ENCODE data around the gene TBC1D12. TPM values are rescaled to one million over a fixed set of nuclear protein-coding genes. Genes with fewer than 3 reads are reported as not detected.

Gene TBC1D12
- total and polyA plus RNA-seq, 3 donors from 2014 or later: 19.4 to 23.1 (median 22.3) TPM

- intact Hi-C loops (cut with DNase I; ENCODE audit: low total_unique reads): no loop called here
- no peak for TF ChIP-seq POLR2A (IDR thresholded peaks at IDR 0.05)
- TF ChIP-seq CTCF (IDR thresholded peaks at IDR 0.05): no peak
- H3K27me3 ChIP-seq: no peaks in the 10 kb centered on the region
- H3K36me3 ChIP-seq (ENCODE audit: low read depth, missing control alignments): no peaks in the 10 kb centered on the region
- H3K9me3 ChIP-seq: no peaks in the 10 kb centered on the region
- no peak overlapping the region for H3K4me3 ChIP-seq
- H3K4me1 ChIP-seq: no peaks in the 10 kb centered on the region
- DNase-seq: no peak
- no peak overlapping the region for H3K27ac ChIP-seq
These were observed 23.6 kb downstream of the TBC1D12 start for GRCh38 chr10:94425942-94426341.

DNA sequence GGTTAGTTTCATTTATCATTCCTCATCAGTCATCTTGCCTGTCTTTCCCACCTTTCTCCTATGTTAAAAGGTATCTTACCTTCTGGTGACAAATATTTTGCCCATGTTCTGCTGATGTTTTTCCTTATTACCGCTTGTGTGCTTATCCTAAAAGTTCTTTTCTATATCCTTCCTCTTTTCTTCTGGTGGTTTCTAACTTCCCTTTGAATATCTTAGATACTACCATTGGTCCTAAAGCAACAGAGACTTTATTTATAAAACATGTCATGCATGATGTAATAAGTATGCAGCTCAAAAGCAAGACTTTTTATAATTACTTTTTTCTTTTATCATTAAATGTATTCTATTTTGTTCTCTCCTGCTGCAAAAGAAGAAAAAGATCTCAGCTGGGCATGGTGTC is 24.8 kb downstream of the TBC1D12 start:
- 73 to 75% methylated on average over 1 of the region's 1 CpG for WGBS, 2 donors
- H3K9me3 ChIP-seq: no peaks in the 10 kb centered on the region
- no peak overlapping the region for H3K27ac ChIP-seq
- intact Hi-C loops (cut with DNase I; ENCODE audit: low total_unique reads): no loop called here
- no peak overlapping the region for H3K4me3 ChIP-seq
- no peaks in the 10 kb centered on the region for H3K27me3 ChIP-seq
- no peak for TF ChIP-seq CTCF (IDR thresholded peaks at IDR 0.05)
- TF ChIP-seq POLR2A (IDR thresholded peaks at IDR 0.05): no peak
- H3K4me1 ChIP-seq: no peaks in the 10 kb centered on the region
- DNase-seq: no peak
- no peaks in the 10 kb centered on the region for H3K36me3 ChIP-seq (ENCODE audit: low read depth, missing control alignments)

GRCh38 chr10:94428766-94429707 is 26.7 kb downstream of the TBC1D12 start:
- no peak overlapping the region for H3K27ac ChIP-seq
- intact Hi-C loops (cut with DNase I; ENCODE audit: low total_unique reads): no loop called here

GRCh38 chr10:94430701-94431100 is 28.4 kb downstream of the TBC1D12 start:
- TF ChIP-seq CTCF (IDR thresholded peaks at IDR 0.05): no peak
- no peak for TF ChIP-seq POLR2A (IDR thresholded peaks at IDR 0.05)
- Histone ChIP-seq H3K36me3 (ENCODE audit: low read depth, missing control alignments) (no peaks in the 10 kb centered on the region), H3K4me3 (no peak overlapping the region), H3K27ac (no peak overlapping the region), H3K27me3 (no peaks in the 10 kb centered on the region), H3K9me3 (no peaks in the 10 kb centered on the region), H3K4me1 (no peaks in the 10 kb centered on the region)
- WGBS, 2 donors: 95 to 97% methylated on average over 1 of the region's 1 CpG
- intact Hi-C loops (cut with DNase I; ENCODE audit: low total_unique reads): no loop called here
- no peak for DNase-seq

More at GRCh38 chr10:94428766-94429707, 26.7 kb downstream of the TBC1D12 start:
- 89% methylated on average over 8 of the region's 8 CpGs for WGBS, 2 donors
- no peaks in the 10 kb centered on the region for H3K4me1 ChIP-seq
- H3K27me3 ChIP-seq: no peaks in the 10 kb centered on the region
- no peak for TF ChIP-seq CTCF (IDR thresholded peaks at IDR 0.05)
- TF ChIP-seq POLR2A (IDR thresholded peaks at IDR 0.05): no peak
- H3K9me3 ChIP-seq: no peaks in the 10 kb centered on the region
- H3K4me3 ChIP-seq: no peak overlapping the region
- DNase-seq: no peak
- no peaks in the 10 kb centered on the region for H3K36me3 ChIP-seq (ENCODE audit: low read depth, missing control alignments)

GRCh38 chr10:94432443-94432842 is 30.1 kb downstream of the TBC1D12 start:
- H3K27me3 ChIP-seq: no peaks in the 10 kb centered on the region
- H3K36me3 ChIP-seq (ENCODE audit: low read depth, missing control alignments): no peaks in the 10 kb centered on the region
- H3K9me3 ChIP-seq: no peaks in the 10 kb centered on the region
- no peaks in the 10 kb centered on the region for H3K4me1 ChIP-seq
- H3K27ac ChIP-seq: no peak overlapping the region
- TF ChIP-seq CTCF (IDR thresholded peaks at IDR 0.05) (no peak), POLR2A (IDR thresholded peaks at IDR 0.05) (no peak)
- intact Hi-C loops (cut with DNase I; ENCODE audit: low total_unique reads): no loop called here
- no peak for DNase-seq
- no peak overlapping the region for H3K4me3 ChIP-seq

Data from testis (tissue), 3 donors.